Pancreas (tissue), 10 donors: ENCODE data around the gene OSM. TPM values are rescaled to one million over a fixed set of nuclear protein-coding genes. Genes with fewer than 3 reads are reported as not detected.

ENCODE experiments used
- ATAC-seq, 4 donors: fragments of 200-7000 bp; cut with Tn5 transposase; one replicate each; pipeline versions ENCODE4 v1.8.0 to v1.9.1; 2020; ENCODE audit warnings: mild to moderate bottlenecking in 4 of 4, moderate library complexity in 4 of 4
- DNase-seq, 6 donors: peaks; one replicate each; pipeline ENCODE4 v3.0.0-alpha.2; 2020
- FAIRE-seq: peaks from 2 replicates; lab custom pipeline; 2012; peaks lifted over from hg19 to GRCh38; lab: Jason Lieb, UNC
- H3K27ac ChIP-seq, 4 donors: fragments of 200-600 bp; sonication (generic); 1 replicate in 3 of 4; 2 replicates in 1 of 4; pipeline versions ENCODE4 v1.5.0 to v1.8.0; 2020
- H3K27me3 ChIP-seq, 4 donors: fragments of 200-600 bp; one replicate each; pipeline ENCODE4 v1.8.0; 2021
- H3K36me3 ChIP-seq, 3 donors: fragments of 200-600 bp; sonication (generic) in 1 of 3; one replicate each; pipeline versions ENCODE4 v1.5.0 to v1.8.0; 2020 to 2021
- H3K4me1 ChIP-seq, 3 donors: fragments of 200-600 bp; one replicate each; pipeline ENCODE4 v1.8.0; 2021
- H3K4me3 ChIP-seq, 4 donors: fragments of 200-600 bp; sonication (generic) in 2 of 4; one replicate each; pipeline versions ENCODE4 v1.5.0 to v1.8.0; 2020 to 2021
- H3K9me3 ChIP-seq, 4 donors: fragments of 200-600 bp; one replicate each; pipeline ENCODE4 v1.8.0; 2021
- CTCF ChIP-seq, 4 donors: fragments of 200-600 bp; sonication (generic) in 3 of 4; IDR thresholded peaks; one replicate each; pipeline versions ENCODE4 v1.5.0 to v1.8.0; 2021; ENCODE audit warnings: antibody characterized with exemption in 4 of 4
- WGBS, 2 donors: extraction: QIAGEN DNeasy Blood & Tissue Kit; methylation state at CpG; one replicate each; pipeline ENCODE4 v1.1.7; 2013; 5-methylcytosine and 5-hydroxymethylcytosine counted together
- intact Hi-C, 3 donors: fragments of 100-400 bp; cut with DNase I; formaldehyde crosslinking; loops; one replicate each; pipeline versions ENCODE4 v1.11.1 to v1.14.2; 2022
- polyA plus RNA-seq, 2 donors: library from polyadenylated mRNA; stranded (reverse); fragments of 200-250 nt; gene quantifications; one replicate each; pipeline ENCODE4 v1.2.3, GENCODE V29; 2013
- total RNA-seq, 6 donors: library from RNA; stranded (reverse); fragmentation: NEBNext Ultra II Directional in 4 of 6; extraction: Animal tissue kit (Norgen Biotek cat#: 25700) in 4 of 6; gene quantifications; one replicate each; pipeline versions ENCODE4 v1.2.1 to v1.2.4, GENCODE V29; 2021 to 2023
- donor health status: healthy with polysubstance abuse.
- donor health status: DM: no; HTN: no; CAD: no; lungs with moderate emphysema.
- donor health status: DM: no; HTN: no; CAD: no.
- donor health status: control.
- donor health status: control.
- donor health status: Bipolar disorder and iron deficiency.
- donor health status: DM: yes; HTN: yes; CAD: no.
- donor health status: DM: no; HTN: no; CAD: no.
- donor health status: DM: no; HTN: no; CAD: no.
- donor health status: DM: yes; HTN: yes; CAD: no.

Gene OSM
- total and polyA plus RNA-seq, 8 donors, result 0.13 to 1.5 (median 0.26) TPM; not detected in 1

- Histone ChIP-seq H3K36me3 (no peaks in the 10 kb centered on the region), H3K27me3 (no peaks in the 10 kb centered on the region), H3K4me3 (no peak overlapping the region), H3K9me3 (no peaks in the 10 kb centered on the region), H3K4me1 (no peaks in the 10 kb centered on the region), H3K27ac (no peak overlapping the region)
- FAIRE-seq, result no peak
- no peak for ATAC-seq
- no peak for DNase-seq
- intact Hi-C loops, result no loop called here
- WGBS, 2 donors, result 87 to 93% methylated on average over 4 of the region's 4 CpGs
- TF ChIP-seq CTCF (IDR thresholded peaks at IDR 0.05), result no peak
These were observed 39.0 kb downstream of the OSM start for GRCh38 chr22:30227438-30228228.

- no peak for TF ChIP-seq CTCF (IDR thresholded peaks at IDR 0.05)
- FAIRE-seq (no peak), DNase-seq (no peak), ATAC-seq (no peak)
- Histone ChIP-seq H3K9me3 (no peaks in the 10 kb centered on the region), H3K27me3 (no peaks in the 10 kb centered on the region), H3K27ac (no peak overlapping the region), H3K4me3 (no peak overlapping the region), H3K4me1 (no peaks in the 10 kb centered on the region), H3K36me3 (no peaks in the 10 kb centered on the region)
- 85% methylated on average over 11 of the region's 11 CpGs for WGBS, 2 donors
- intact Hi-C loops, result no loop called here
These were observed 40.3 kb downstream of the OSM start for GRCh38 chr22:30226192-30226832.

- FAIRE-seq (no peak), ATAC-seq (no peak), DNase-seq (no peak)
- no peaks in the 10 kb centered on the region for H3K27me3 ChIP-seq
- H3K27ac ChIP-seq, result no peak overlapping the region
- no peaks in the 10 kb centered on the region for H3K4me1 ChIP-seq
- intact Hi-C loops, result no loop called here
- no peak overlapping the region for H3K4me3 ChIP-seq
- WGBS, 2 donors, result 80 to 84% methylated on average over 7 of the region's 7 CpGs
- no peaks in the 10 kb centered on the region for H3K9me3 ChIP-seq
- H3K36me3 ChIP-seq, result no peaks in the 10 kb centered on the region
- TF ChIP-seq CTCF (IDR thresholded peaks at IDR 0.05), result no peak
These were observed 41.3 kb downstream of the OSM start for GRCh38 chr22:30225220-30225927.

DNA sequence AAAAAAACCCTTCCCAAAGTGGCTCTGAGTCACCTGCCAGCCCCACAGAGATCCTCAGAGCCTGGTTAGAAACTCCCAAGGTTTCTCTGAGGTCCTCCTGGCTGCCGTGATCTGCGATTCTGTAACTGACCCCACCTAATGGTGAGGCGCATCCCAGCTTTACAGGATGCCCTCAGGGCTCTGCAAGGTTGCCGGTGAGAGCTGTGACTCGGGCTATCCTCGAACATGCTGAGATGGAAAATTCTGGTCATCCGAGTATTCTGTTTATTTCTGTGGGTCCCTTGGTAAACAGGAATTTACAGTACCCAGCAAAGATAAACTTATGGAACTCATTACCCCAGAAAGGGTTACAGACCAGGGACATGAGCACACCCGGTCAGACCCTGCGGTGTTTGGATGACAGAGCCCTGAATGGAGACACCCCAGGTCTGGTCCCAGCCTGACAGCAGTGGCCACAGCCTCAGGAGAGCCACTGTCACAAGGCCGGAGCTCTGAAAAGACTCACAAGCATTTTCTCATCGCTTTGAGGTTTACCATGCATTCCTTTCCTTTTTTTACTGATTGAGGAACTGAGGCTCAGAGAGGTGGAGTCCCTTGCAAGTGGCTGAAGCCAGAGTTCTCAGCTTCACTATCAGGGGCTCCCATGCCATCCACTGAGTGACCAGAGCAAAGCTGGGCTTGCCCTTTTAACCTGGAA is 42.3 kb downstream of the OSM start:
- no peaks in the 10 kb centered on the region for H3K36me3 ChIP-seq
- no peaks in the 10 kb centered on the region for H3K4me1 ChIP-seq
- FAIRE-seq, result no peak
- 52 to 53% methylated on average over 11 of the region's 11 CpGs for WGBS, 2 donors
- intact Hi-C loops, result no loop called here
- no peak overlapping the region for H3K27ac ChIP-seq
- no peaks in the 10 kb centered on the region for H3K9me3 ChIP-seq
- ATAC-seq, result peak in 1 of 4 donors; percentile 31
- H3K4me3 ChIP-seq, result no peak overlapping the region
- no peaks in the 10 kb centered on the region for H3K27me3 ChIP-seq
- no peak for TF ChIP-seq CTCF (IDR thresholded peaks at IDR 0.05)
- no peak for DNase-seq
